Upper lobe of left lung (tissue), 4 donors: ENCODE measurements around the gene GUCD1.
A peak's percentile ranks its signal among the peaks of the same experiment; 100 is the strongest.

Experiments used
- EP300 ChIP-seq, 4 donors: sonication (generic); formaldehyde crosslinking; IDR thresholded peaks; one replicate each; pipeline ENCODE4 v1.5.1; 2017; ENCODE audit warnings: antibody characterized with exemption in 4 of 4, control low read depth in 2 of 4
- POLR2A ChIP-seq, 4 donors: fragments of 450-650 bp; IDR thresholded peaks; one replicate each; pipeline ENCODE4 v1.5.1; 2016 to 2017; ENCODE audit warnings: antibody characterized with exemption in 4 of 4, mild to moderate bottlenecking in 2 of 4
- POLR2AphosphoS5 ChIP-seq, 2 donors: sonication (generic); formaldehyde crosslinking; IDR thresholded peaks; one replicate each; pipeline ENCODE4 v1.5.1; 2017; ENCODE audit warnings: antibody characterized with exemption in 2 of 2
- TF ChIP-seq, protein P1 (sequence below), 6 experiments: fragments of 450-650 bp in 4 of 6; fragments of 200-600 bp in 2 of 6; sonication (generic) in 2 of 6; IDR thresholded peaks; one replicate each; pipeline ENCODE4 v1.5.1; 2016 to 2019; ENCODE audit warnings: antibody characterized with exemption in 6 of 6

DNA sequence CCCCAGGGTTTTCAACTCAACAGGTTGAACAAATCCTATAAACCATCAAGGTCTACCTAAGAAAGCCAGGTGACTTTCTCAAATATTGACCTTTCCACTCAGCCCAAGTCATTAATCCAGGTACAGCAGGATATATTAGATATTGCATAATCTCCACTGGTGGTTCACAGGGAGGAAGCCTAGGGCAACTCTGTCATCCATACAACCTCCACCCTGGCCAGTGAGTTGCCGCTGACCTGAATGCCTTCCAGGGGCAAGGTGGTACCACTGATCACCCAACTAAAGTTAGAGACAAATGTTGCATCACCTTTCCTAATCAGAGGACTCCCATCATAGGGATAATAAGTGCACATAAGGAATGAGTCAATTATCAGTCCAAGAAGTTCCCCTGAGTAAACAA, 22.9 kb downstream of the GUCD1 start:
- TF ChIP-seq POLR2AphosphoS5 (IDR thresholded peaks at IDR 0.05) (no peak), EP300 (IDR thresholded peaks at IDR 0.05) (peak in 1 of 4 donors; percentile 29), POLR2A (IDR thresholded peaks at IDR 0.05) (no peak)
- TF ChIP-seq, protein P1, sequence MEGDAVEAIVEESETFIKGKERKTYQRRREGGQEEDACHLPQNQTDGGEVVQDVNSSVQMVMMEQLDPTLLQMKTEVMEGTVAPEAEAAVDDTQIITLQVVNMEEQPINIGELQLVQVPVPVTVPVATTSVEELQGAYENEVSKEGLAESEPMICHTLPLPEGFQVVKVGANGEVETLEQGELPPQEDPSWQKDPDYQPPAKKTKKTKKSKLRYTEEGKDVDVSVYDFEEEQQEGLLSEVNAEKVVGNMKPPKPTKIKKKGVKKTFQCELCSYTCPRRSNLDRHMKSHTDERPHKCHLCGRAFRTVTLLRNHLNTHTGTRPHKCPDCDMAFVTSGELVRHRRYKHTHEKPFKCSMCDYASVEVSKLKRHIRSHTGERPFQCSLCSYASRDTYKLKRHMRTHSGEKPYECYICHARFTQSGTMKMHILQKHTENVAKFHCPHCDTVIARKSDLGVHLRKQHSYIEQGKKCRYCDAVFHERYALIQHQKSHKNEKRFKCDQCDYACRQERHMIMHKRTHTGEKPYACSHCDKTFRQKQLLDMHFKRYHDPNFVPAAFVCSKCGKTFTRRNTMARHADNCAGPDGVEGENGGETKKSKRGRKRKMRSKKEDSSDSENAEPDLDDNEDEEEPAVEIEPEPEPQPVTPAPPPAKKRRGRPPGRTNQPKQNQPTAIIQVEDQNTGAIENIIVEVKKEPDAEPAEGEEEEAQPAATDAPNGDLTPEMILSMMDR (IDR thresholded peaks at IDR 0.05), result no peak
